HG03280 (cell line): ENCODE results near the gene SMU1.

Source experiments
- ATAC-seq: cut with Tn5 transposase; IDR thresholded peaks from one replicate; pipeline ENCODE4 v1.9.1; 2021; ENCODE audit warnings: mild to moderate bottlenecking, moderate library complexity; ENCODE audit not compliant: unreplicated experiment

Gene SMU1

DNA sequence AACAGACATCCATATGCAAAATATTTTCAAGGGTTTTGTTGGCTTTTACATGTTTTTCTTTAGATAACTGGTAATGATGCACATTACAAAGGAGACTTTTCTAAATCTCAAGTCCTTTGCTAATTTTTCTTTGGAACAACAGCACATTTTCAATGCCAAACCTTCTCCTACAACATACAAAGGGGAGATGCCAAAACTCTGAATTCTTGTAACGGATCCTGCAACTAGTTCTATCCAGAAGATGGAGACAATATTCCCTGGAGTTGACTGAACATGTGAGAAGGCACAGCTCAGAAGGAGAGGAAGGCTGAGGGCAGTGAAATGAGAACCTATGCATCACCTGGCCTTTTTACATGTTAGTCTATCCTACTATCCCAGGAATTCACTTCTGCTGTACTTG lies 30.4 kb downstream of the SMU1 start:
- no peak for ATAC-seq

DNA sequence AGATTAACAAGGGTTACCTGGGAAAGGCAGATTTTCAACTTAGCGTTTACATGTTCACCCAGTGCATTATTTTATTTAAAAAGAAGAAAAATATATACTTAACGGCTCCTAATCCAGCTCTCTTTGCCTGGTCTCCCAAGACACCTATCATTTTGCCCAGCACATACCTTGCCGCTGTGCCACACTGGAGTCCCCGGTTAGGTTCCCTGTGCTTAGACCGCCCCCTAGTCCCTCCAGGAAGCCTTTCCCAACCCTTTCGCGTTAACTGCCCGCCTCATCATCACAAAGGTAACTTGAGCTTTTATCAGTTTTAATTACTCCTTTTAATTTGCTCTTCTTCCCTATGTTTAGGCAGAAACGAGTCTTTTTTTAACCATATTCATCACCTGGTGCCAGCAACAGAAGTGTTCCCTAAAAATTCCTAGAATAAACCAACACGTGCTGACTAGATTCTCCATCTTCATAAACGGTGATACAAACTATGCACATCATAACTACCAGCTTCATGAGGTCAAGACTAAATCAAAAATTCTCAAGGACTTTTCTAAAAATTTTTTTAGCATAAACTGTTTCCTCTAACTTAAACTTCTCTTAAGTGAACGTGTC lies 31.7 kb downstream of the SMU1 start:
- ATAC-seq = no peak

DNA sequence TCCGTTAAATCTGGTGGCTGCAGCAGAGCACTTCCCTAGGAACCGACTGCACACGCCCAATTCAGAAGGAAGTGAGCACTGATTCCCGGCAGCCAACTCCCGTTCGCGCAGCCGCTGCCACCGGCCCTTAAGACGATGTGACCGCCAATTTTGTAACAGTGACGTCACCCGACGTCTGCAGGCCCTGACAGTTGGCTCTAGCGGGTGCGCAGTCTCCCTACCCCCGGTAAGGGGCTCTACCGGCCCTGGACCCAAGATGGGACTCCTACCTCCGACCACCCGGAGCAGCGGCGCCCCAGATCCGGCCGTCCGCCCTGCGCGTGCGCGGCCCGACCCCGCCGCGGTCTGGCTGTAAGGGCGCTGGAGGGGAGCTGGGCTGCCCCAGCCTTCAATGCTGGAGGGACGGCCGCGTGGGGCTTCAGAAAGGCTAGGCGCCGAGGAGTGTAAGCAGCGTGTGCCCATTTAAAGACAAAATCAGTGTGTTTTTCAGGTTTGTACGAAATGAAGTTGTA lies 32.3 kb downstream of the SMU1 start:
- peak; percentile 80 for ATAC-seq

DNA sequence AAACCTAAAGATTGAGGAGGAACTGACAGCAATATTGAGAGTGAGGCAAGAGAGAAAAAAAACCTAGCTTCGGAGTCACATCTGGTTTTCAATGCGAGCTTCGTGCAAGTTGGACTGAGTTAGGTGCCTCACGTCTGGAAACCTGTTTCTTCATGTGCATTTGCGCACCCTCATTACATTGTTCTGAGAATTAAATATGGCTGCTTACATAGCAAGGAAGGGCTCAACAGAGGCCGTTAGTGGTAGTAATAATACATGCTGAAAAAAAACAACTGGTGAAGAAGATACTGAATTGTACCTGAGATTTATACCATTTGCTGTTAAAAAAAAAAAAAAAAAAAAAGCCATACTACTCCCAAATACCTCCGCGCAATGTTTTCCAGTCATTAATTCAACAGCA lies 32.8 kb downstream of the SMU1 start:
- peak; percentile 19 for ATAC-seq

DNA sequence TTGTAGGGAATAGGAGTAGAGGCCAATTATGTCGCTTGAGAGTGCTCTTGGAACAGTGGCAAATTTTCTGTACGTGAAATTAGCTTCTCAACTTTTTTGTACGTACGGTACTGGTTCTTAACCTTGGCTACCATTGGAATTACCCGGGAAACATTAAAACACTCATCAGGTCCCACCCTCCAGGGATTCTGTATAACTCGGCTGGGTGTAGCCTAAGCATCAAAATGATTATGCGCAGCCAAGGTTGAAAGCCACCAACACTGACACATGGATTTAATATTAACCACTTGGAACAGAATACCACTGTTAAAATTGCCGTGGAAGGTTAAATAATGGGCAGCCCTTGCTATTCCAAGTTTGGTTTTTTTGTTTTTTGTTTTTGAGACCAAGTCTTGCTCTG lies 34.0 kb downstream of the SMU1 start:
- ATAC-seq = no peak

DNA sequence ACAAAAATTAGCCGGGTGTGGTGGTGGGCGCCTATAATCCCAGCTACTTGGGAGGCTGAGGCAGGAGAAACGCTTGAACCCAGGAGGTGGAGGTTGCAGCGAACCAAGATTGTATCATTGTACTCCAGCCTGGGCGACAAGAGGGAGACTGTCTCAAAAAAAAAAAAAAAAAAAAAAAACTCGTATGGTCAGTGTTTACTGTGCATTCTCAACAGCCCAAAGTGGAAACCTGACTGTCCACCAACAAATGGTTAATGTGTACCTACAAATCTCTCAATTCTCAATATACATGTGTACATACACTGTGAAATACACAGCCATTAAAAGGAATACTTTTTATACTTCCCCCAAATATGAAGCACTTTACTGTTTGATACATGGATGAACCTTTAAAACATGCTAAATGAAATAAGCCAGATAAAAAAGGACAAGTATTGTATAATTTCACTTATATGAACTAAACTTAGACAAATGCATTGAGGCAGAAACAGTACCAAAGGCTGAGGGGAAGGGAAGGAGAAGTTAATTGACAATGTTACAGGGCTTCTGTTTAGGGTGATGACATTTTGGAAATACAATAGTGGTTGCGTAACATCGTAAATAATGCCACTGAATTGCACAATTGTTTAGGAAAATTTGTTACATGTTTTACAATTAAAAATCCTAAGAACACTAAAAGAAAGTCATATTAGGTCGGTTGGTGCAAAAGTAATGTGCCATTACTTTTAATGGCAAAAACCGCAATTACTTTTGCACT lies 34.9 kb downstream of the SMU1 start:
- no peak for ATAC-seq

DNA sequence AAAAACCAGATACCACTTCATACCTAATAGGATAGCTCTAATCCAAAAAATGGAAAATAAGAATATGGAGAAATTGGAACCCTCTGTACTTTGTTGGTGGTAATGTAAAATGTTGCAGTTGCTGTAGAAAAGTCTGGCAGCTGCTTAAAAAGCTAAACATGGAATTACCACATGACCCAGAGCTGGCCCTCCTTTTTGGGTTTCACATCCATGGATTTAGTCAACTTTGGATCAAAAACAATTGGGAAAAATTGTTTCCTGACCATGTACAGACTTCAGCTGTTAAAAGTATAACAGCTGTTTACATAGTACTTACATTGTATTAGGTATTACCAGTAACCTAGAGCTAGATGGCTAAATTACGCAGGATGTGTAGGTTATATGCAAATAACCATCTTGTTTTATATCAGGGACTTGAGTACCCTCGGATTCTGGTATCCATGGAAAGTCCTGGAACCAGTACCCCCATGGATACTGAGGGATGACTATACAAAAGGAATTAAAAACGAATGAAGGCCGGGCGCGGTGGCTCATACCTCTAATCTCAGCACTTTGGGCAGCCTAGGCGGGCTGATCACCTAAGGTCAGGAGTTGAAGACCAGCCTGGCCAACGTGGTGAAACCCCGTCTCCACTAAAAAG lies 35.6 kb downstream of the SMU1 start:
- ATAC-seq = no peak

DNA sequence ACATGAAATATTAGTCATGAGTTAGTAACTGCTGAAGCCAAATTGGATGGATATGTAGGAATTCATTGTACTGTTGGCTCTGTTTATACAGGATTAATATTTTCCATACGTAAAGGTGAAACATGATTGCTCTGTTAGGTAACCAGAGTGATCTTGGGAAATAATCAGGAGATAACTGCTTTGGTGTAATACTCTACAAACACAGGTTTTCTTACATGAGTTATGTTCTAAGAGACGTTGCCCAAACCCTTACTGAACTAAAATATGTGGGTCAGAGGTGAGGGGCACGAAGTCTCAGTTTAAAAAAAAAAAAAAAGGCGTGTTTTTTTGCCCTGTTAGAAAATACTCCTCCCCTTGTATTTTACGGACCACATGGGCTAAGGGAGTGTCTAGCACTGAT lies 43.6 kb downstream of the SMU1 start:
- no peak for ATAC-seq

DNA sequence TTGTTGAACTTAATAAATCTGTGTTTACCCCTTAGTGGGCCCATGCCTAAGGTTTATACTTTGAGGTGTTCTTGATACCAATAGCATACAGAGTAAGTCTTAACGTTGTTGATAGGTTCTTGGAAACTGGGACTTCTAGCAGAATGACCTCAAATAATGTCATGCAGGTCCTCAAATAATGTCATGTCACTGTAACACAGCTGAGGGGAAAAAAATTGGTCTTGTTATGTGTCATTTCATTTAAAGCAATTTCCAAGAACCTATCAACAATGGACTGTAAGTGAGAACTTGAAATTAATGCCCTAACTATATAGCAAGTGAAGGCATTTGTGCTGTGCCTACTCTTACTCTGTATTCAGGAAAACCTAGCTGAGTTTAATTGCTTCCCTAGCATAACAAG lies 44.2 kb downstream of the SMU1 start:
- no peak for ATAC-seq

DNA sequence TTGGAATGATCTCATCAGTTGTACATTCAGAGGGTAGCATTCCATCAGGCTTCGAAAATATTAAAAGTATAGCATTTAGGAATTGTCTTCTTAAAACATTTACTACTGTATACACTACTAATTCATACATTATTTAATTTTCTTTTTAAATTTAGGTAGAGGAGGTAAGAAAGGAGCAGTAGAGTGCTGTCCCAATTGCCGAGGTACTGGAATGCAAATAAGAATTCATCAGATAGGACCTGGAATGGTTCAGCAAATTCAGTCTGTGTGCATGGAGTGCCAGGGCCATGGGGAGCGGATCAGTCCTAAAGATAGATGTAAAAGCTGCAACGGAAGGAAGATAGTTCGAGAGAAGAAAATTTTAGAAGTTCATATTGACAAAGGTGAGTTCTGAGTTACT lies 46.2 kb downstream of the SMU1 start:
- ATAC-seq = no peak

DNA sequence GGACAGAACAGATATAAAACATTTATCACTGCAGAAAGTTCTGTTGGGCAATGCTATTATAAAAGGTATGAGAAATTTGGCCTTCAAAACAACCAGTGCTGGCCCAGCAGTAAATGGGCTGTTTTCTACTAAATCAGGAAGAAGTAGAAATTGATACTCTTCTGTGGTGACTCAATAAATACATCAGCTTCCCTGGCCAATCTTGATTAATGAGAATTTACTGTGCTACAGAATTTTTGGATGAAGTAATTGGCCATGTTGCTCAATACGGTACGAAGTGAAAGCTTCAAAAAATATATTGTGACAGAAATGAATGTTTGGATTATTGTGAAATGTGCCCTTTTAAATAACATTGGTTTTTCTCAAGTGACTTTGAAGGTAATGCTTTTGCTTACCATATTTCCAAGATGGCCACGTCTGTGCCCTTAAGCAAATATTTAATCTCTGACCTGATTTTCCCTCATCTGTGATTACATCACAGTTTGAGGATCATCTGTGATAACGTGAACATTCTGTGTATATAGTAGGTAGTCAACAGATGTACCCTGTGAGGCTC lies 47.2 kb downstream of the SMU1 start:
- no peak for ATAC-seq

DNA sequence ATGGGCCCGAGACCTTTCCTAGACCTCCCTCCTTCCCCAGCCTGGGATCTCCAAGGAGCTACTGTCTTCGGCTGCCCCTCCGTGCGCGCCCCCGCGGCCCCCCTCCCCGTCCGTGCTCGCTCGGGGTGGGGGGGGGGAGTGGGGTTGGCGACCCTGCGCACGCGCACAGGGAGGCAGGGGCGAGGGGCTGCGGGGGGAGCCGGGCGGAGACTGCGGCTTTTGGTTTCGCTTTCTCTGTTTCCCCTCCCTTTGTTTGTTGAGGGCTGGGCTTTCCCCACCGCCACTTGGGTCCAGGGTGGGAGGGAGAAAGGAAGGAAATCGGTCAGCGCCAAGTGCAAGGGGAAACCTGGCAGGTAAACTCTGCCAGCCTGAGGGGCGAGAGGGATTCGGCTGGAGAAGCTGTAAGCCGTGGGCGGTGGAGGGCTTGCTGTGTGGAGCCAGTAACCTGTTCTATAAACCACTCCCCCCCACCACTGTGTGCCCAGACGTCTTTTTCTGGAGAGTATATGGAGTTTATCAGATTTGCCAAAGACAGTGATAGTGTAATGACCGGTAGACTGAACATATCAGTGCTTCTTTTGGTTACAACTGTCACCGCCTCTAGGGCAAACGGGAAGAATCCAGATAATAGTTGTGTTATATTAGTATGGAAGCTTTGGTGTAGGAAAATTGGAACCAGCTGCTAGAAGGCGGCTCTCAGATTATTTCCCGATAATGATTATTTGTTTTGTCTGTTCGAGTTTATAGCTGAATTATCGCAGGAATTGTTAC lies 50.7 kb downstream of the SMU1 start:
- ATAC-seq = peak; percentile 31

DNA sequence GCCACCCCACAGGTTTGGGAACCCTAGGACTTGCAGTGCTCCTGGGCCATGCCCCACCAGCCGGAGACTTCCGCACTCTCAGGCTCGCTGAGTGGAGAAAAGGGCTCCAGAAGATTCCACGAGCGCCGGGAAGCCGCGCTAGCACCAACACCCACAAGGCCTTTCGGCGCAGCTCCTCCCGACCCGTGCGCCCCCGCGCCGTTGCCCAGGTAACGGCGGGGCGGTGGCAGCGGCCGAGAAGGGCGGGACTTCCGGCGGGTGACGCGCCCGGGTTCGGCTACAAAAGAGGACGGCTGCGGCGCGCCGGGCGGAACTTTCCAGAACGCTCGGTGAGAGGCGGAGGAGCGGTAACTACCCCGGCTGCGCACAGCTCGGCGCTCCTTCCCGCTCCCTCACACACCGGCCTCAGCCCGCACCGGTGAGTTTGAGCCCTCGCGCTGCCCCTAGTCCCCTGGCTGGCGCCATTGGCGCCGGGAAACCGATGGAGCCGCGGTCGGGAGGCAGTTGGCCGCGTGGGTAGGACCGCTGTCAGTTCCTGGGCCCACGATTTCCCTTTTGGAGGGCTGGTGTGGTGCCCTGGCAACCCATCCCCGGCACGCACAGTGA lies 51.4 kb downstream of the SMU1 start, which contains the start of gene DNAJA1:
Gene DNAJA1, plus strand, starts transcription at position 308 of the 606 bp plus-strand sequence. CDS start 1,212 bp downstream, outside the sequence.
- ATAC-seq = peak; percentile 92

DNA sequence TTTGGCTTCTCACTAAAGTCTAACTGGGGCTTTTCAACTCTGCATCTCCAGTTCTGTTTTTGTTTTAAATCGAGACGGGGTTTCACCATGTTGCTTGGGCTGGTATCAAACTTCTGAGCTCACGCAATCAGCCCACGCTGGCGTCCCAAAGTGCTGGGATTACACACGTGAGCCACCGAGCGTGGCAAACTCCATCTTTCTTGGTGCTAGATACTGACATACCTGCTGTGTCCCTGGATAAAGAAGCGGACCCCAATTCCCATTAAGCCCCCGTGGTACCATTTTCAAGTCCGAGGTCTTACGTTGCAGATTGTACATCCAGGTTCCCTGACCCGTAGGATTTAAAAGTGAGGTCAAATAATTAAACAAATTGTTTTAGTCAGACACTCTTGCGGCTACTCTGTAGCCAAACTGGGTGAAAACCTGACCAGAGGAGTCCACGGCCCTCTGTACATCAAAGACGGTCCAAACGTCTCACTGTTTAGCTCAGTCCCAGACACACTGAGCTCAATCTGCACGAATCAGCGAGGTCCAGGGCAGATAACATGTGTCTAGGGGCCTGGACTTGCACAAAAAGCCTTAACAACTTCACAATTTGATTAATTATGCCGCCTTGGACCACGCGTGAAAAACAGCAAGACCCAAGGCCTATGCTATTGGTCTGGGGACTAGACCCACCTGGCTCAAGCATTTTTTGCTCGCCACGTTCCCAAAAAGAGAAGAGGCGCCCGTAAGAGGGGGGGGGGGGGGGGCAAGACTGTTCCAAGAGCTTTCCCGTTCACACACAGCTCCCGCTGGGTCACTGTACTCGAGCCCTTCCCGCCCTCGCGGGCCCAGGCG lies 52.1 kb downstream of the SMU1 start:
- no peak for ATAC-seq

DNA sequence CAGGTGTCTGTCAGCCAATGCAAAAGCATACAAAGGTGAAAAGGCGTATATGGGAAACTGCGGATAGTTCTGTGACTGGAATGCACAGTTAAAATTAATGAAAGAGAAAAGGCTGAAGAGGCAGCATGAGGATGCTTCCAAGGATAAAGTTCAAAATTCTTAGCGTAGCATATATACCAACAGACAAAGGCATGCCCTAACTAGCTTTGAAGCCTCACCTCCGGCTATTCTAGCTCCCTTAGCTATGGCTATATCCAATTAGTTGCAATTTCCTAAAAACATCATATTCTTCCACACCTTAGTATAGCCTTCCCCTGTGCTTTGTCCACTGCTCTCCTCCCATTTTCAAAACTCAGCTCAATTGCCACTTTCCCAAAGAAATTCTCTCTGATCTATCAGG lies 52.8 kb downstream of the SMU1 start:
- no peak for ATAC-seq

DNA sequence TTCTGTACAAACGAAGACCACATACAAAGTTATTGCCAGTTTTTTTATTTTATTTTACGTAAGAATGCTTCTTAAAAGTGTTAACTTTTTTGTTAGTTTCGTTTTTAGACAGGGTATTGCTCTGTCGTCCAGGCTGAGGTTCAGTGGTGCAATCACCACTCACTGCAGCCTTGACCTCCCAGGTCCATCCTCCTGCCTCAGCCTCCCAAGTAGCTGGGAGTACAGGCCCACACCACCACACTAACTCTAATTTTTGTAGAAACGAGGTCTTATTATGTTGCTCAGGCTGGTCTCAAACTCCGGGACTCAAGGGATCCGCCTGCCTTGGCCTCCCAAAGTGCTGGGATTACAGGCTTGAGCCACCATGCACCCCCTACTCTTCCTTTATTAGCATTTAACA lies 53.7 kb downstream of the SMU1 start:
- ATAC-seq = no peak

DNA sequence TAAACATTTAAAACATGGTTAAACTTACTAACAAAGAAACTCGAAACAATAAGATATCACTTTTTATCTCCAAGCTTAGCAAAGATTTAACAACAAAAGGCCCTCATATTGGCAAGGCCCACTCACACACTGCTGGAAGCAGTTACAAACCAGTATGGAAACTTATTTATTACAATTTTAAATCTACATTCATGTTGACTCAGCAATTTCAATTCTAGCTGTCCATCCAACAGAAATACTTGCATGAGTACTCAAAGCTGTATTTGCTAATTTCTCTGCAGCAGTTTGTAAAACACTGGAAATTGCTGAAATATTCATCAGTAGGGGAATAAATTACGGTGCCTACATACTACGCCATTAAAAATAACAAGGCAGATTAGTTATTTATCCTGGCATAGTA lies 54.2 kb downstream of the SMU1 start:
- ATAC-seq = no peak

DNA sequence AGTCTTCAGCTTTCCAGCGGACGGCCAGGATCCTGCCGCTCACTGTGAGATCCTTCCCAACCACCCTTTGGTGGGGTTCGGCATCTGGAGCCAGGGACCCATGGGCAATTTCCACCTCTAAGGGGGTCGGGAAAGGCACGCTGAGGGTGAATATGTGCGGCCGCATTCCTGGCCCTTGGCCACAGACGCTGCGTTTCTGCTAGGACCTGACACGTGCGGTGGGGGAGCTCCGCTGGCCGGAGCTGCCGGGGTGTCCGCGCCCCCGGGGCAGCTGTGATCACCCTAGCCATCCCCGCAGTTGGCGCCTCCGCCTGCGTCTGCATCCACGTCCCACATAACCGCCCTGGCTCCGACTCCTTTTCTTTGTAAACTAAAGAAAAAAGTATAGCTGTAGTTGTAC lies 56.7 kb downstream of the SMU1 start:
- no peak for ATAC-seq

DNA sequence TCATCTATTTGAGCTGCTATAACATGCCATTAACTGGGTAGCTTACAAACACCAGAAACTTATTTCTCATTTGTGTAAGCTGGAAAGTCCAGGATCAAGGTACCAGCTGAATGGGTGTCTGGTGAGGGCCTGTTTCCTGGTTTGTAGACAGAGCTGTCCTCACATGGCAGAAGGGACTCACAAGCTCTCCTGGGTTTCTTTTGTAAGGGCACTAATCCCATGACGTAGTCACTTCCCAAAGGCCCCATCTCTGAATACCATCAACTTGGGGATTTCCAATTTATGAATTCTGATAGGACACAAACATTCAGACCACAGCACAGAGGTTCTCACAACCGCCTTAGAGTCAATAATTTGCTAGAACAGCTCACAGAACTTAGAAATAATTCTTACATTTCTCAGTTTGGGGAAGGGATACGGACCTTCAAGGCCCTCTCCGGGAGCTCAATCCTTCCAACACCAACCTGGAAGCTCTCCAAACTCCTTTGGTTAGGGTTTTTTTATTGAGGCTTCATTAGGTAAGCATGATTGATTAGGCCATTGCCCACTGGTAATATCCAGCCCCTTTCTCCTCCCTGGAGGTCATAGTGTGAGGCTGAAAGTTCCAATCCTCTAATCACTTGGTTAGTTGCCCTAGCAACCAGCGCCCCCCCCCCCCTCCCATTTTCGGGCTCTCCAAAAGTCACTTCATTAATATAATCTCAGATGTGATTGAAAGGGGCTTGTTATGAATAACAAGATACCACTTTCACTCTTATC lies 59.0 kb downstream of the SMU1 start:
- no peak for ATAC-seq
